ENCODE results near the gene NOP16. TPM values are rescaled to one million over a fixed set of nuclear protein-coding genes. Genes with fewer than 3 reads are reported as not detected.

Gene NOP16
- total and polyA plus RNA-seq, 2 of the 13 experiments (the other 11 are each of a cell fraction or from before 2014, with no cell fraction given) = 43.3 to 48.4 TPM

DNA sequence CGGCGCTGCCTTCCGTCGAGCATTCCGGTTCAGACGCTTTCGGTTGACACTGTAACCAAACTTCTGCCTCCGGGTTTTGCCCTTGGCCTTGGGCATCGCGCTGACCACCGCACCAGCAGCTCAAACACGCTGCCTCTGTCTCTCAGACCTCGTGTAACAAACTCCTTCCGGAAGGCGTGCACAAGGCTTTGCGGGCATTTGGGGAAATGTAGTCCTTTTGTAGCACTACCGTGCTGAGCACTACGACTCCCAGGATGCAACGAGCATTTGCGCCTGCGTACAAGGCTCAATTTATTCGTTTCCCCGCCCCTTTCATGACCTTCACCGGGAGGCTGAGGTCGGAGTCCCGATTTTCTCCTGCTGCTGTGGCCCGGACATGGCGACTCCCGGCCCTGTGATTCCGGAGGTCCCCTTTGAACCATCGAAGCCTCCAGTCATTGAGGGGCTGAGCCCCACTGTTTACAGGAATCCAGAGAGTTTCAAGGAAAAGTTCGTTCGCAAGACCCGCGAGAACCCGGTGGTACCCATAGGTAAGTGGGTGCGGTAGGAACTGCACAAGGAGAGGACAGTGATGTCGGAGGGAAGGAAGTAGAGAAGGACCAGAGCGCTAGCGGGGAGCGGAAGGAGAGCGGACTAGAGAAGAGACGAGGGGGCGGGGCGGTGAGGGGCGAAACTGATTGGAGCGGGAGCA lies at the start of gene NOP16, which contains the start of gene HIGD2A (continued):
- 0 out of 2 replicates have a peak, but pooled peaks have one; percentile 19 for TF ChIP-seq RARG (CRISPR knock-in tag; IDR thresholded peaks at IDR 0.05; ENCODE audit: low read depth)
- no peak for TF ChIP-seq DNMT3B (CRISPR knock-in tag; conservative IDR thresholded peaks at IDR 0.05)
- TF ChIP-seq ZNF878 (CRISPR knock-in tag; IDR thresholded peaks at IDR 0.05) = peak; percentile 81; the same call in 1 of the 2 replicates
- no peak for TF ChIP-seq EP300 (IDR thresholded peaks at IDR 0.05; ENCODE audit: low read depth in 2 of 2, low read length in 2 of 2)
- TF ChIP-seq EP300 (CRISPR knock-in tag; IDR thresholded peaks at IDR 0.05; ENCODE audit: borderline replicate concordance) = peak; percentile 71; the same call in 1 of the 2 replicates
- TF ChIP-seq ZNF329 (CRISPR knock-in tag; IDR thresholded peaks at IDR 0.05; ENCODE audit: low read depth) = peak; percentile 78
- no peak for TF ChIP-seq FOXA1 (IDR thresholded peaks at IDR 0.05)
- TF ChIP-seq FOXA1 (CRISPR knock-in tag; IDR thresholded peaks at IDR 0.05) = 0 out of 2 replicates have a peak, but pooled peaks have one; percentile 40
- no peak for TF ChIP-seq ZNF180 (CRISPR knock-in tag; IDR thresholded peaks at IDR 0.05; ENCODE audit: borderline replicate concordance, low read depth)
- TF ChIP-seq NFE2L1 (CRISPR knock-in tag; IDR thresholded peaks at IDR 0.05; ENCODE audit: borderline replicate concordance) = no peak
- TF ChIP-seq, protein P1, sequence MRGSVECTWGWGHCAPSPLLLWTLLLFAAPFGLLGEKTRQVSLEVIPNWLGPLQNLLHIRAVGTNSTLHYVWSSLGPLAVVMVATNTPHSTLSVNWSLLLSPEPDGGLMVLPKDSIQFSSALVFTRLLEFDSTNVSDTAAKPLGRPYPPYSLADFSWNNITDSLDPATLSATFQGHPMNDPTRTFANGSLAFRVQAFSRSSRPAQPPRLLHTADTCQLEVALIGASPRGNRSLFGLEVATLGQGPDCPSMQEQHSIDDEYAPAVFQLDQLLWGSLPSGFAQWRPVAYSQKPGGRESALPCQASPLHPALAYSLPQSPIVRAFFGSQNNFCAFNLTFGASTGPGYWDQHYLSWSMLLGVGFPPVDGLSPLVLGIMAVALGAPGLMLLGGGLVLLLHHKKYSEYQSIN (CRISPR knock-in tag; IDR thresholded peaks at IDR 0.05; ENCODE audit: borderline replicate concordance) = no peak
- TF ChIP-seq ETV5 (CRISPR knock-in tag; IDR thresholded peaks at IDR 0.05; ENCODE audit: borderline replicate concordance) = peak; percentile 65
- no peak for TF ChIP-seq RFXANK (CRISPR knock-in tag; IDR thresholded peaks at IDR 0.05)
- TF ChIP-seq SATB2 (CRISPR knock-in tag; IDR thresholded peaks at IDR 0.05) = 0 out of 2 replicates have a peak, but pooled peaks have one; percentile 59
- TF ChIP-seq, protein P2, sequence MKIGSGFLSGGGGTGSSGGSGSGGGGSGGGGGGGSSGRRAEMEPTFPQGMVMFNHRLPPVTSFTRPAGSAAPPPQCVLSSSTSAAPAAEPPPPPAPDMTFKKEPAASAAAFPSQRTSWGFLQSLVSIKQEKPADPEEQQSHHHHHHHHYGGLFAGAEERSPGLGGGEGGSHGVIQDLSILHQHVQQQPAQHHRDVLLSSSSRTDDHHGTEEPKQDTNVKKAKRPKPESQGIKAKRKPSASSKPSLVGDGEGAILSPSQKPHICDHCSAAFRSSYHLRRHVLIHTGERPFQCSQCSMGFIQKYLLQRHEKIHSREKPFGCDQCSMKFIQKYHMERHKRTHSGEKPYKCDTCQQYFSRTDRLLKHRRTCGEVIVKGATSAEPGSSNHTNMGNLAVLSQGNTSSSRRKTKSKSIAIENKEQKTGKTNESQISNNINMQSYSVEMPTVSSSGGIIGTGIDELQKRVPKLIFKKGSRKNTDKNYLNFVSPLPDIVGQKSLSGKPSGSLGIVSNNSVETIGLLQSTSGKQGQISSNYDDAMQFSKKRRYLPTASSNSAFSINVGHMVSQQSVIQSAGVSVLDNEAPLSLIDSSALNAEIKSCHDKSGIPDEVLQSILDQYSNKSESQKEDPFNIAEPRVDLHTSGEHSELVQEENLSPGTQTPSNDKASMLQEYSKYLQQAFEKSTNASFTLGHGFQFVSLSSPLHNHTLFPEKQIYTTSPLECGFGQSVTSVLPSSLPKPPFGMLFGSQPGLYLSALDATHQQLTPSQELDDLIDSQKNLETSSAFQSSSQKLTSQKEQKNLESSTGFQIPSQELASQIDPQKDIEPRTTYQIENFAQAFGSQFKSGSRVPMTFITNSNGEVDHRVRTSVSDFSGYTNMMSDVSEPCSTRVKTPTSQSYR (CRISPR knock-in tag; IDR thresholded peaks at IDR 0.05; ENCODE audit: borderline replicate concordance) = peak; percentile 60; the same call in 1 of the 2 replicates
- TF ChIP-seq, protein P3, sequence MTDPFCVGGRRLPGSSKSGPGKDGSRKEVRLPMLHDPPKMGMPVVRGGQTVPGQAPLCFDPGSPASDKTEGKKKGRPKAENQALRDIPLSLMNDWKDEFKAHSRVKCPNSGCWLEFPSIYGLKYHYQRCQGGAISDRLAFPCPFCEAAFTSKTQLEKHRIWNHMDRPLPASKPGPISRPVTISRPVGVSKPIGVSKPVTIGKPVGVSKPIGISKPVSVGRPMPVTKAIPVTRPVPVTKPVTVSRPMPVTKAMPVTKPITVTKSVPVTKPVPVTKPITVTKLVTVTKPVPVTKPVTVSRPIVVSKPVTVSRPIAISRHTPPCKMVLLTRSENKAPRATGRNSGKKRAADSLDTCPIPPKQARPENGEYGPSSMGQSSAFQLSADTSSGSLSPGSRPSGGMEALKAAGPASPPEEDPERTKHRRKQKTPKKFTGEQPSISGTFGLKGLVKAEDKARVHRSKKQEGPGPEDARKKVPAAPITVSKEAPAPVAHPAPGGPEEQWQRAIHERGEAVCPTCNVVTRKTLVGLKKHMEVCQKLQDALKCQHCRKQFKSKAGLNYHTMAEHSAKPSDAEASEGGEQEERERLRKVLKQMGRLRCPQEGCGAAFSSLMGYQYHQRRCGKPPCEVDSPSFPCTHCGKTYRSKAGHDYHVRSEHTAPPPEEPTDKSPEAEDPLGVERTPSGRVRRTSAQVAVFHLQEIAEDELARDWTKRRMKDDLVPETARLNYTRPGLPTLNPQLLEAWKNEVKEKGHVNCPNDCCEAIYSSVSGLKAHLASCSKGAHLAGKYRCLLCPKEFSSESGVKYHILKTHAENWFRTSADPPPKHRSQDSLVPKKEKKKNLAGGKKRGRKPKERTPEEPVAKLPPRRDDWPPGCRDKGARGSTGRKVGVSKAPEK (CRISPR knock-in tag; IDR thresholded peaks at IDR 0.05; ENCODE audit: borderline replicate concordance) = peak; percentile 72; the same call in 1 of the 2 replicates
- peak; percentile 67; the same call in 1 of the 2 replicates for TF ChIP-seq TSC22D2 (CRISPR knock-in tag; IDR thresholded peaks at IDR 0.05; ENCODE audit: borderline replicate concordance)
- TF ChIP-seq, protein P4, sequence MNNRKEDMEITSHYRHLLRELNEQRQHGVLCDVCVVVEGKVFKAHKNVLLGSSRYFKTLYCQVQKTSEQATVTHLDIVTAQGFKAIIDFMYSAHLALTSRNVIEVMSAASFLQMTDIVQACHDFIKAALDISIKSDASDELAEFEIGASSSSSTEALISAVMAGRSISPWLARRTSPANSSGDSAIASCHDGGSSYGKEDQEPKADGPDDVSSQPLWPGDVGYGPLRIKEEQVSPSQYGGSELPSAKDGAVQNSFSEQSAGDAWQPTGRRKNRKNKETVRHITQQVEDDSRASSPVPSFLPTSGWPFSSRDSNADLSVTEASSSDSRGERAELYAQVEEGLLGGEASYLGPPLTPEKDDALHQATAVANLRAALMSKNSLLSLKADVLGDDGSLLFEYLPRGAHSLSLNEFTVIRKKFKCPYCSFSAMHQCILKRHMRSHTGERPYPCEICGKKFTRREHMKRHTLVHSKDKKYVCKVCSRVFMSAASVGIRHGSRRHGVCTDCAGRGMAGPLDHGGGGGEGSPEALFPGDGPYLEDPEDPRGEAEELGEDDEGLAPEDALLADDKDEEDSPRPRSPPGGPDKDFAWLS (CRISPR knock-in tag; IDR thresholded peaks at IDR 0.05; ENCODE audit: borderline replicate concordance) = 0 out of 2 replicates have a peak, but pooled peaks have one; percentile 74
- TF ChIP-seq SP4 (CRISPR knock-in tag; IDR thresholded peaks at IDR 0.05) = peak; percentile 69
- peak; percentile 1; the same call in 1 of the 2 replicates for TF ChIP-seq MED1 (CRISPR knock-in tag; IDR thresholded peaks at IDR 0.05)
- TF ChIP-seq HOXD1 (CRISPR knock-in tag; IDR thresholded peaks at IDR 0.05) = peak; percentile 15; the same call in 1 of the 2 replicates
